ENCODE results near the gene PTGES. TPM values are rescaled to one million over a fixed set of nuclear protein-coding genes. Genes with fewer than 3 reads are reported as not detected.

The PTGES gene
- total and polyA plus RNA-seq, 11 donors, result 0.30 to 3.0 (median 1.2) TPM

GRCh38 chr9:129731477-129732085 is 21.3 kb downstream of the PTGES start:
- no peak overlapping the region for H3K27ac ChIP-seq
- no peak for DNase-seq
- 38 to 49% (median 41%) methylated on average over 6 of the region's 6 CpGs for WGBS, 4 donors
- no peak for ATAC-seq
- intact Hi-C loops (cut with DNase I), result loop anchor here in 2 of 10 donors (5.0 to 10.0 kb wide), 2 partner anchors 84 to 87 kb away; partner anchors contain the start of gene ASB6 (in 1 of the 2)
- no peak for TF ChIP-seq CTCF (IDR thresholded peaks at IDR 0.05)
- no peak for TF ChIP-seq POLR2A (IDR thresholded peaks at IDR 0.05)
- peaks cover 0 to 16% (median 0%) of the 10 kb centered on the region in 9 donors for H3K27me3 ChIP-seq
- H3K36me3 ChIP-seq, result no peaks in the 10 kb centered on the region
- H3K9me3 ChIP-seq, result no peaks in the 10 kb centered on the region
- peaks cover 0 to 7% (median under 1%) of the 10 kb centered on the region in 12 donors for H3K4me1 ChIP-seq
- H3K4me3 ChIP-seq, result no peak overlapping the region

- WGBS, 4 donors, result 83 to 93% (median 91%) methylated on average over 7 of the region's 7 CpGs
These were observed 24.1 kb downstream of the PTGES start for GRCh38 chr9:129728744-129729143.

GRCh38 chr9:129726322-129727160 is 26.3 kb downstream of the PTGES start:
- intact Hi-C loops (cut with DNase I), result loop anchor here in 4 of 10 donors (1.0 to 10.0 kb wide), 4 partner anchors 57 to 84 kb away; partner anchors contain the start of gene ASB6 (in 3 of the 4)

More at GRCh38 chr9:129728744-129729143, 24.1 kb downstream of the PTGES start:
- TF ChIP-seq POLR2A (IDR thresholded peaks at IDR 0.05) (no peak), CTCF (IDR thresholded peaks at IDR 0.05) (no peak)
- intact Hi-C loops (cut with DNase I), result loop anchor here in 4 of 10 donors (5.0 to 10.0 kb wide), 3 partner anchors 59 to 86 kb away; partner anchors contain the start of gene ASB6 (in 3 of the 4)
- H3K27me3 ChIP-seq, result peaks cover 0 to 11% (median 0%) of the 10 kb centered on the region in 9 donors
- H3K4me1 ChIP-seq, result peaks cover 0 to 18% (median 6%) of the 10 kb centered on the region in 12 donors
- no peak for DNase-seq
- H3K27ac ChIP-seq, result no peak overlapping the region
- ATAC-seq, result no peak
- H3K9me3 ChIP-seq, result no peaks in the 10 kb centered on the region
- no peaks in the 10 kb centered on the region for H3K36me3 ChIP-seq
- no peak overlapping the region for H3K4me3 ChIP-seq

More at GRCh38 chr9:129726322-129727160, 26.3 kb downstream of the PTGES start:
- TF ChIP-seq CTCF (IDR thresholded peaks at IDR 0.05) (peak; percentile 85 to 96 (median 92)), POLR2A (IDR thresholded peaks at IDR 0.05) (no peak)
- DNase-seq, result peak; percentile 75 to 86 (median 78)
- WGBS, 4 donors, result 19 to 25% (median 20%) methylated on average over 19 to 23 of the region's 23 CpGs
- Histone ChIP-seq H3K27ac (peak overlapping the region in 5 of 12 donors; percentile 31 to 52 (median 42)), H3K9me3 (no peaks in the 10 kb centered on the region), H3K36me3 (no peaks in the 10 kb centered on the region), H3K4me1 (peaks cover 0 to 18% (median 6%) of the 10 kb centered on the region in 12 donors), H3K4me3 (peak overlapping the region in 5 of 12 donors; percentile 3 to 38 (median 30)), H3K27me3 (peaks cover 0 to 11% (median 0%) of the 10 kb centered on the region in 9 donors)
- peak; percentile 78 to 95 (median 89) for ATAC-seq

Measured in heart left ventricle (tissue), 16 donors.